Measurements from ENCODE around the gene CRY2. TPM values are rescaled to one million over a fixed set of nuclear protein-coding genes. Genes with fewer than 3 reads are reported as not detected.

CRY2 gene
- total and polyA plus RNA-seq, 12 donors, result 14.7 to 57.4 (median 28.8) TPM

- H3K4me3 ChIP-seq, result no peak overlapping the region
- intact Hi-C loops (cut with DNase I), result no loop called here
- H3K9me3 ChIP-seq (replicated peaks in 1 of 3), result no peaks in the 10 kb centered on the region
- peaks cover 0 to 7% of the 10 kb centered on the region in 2 donors for H3K4me1 ChIP-seq (replicated peaks in 1 of 2)
- no peaks in the 10 kb centered on the region for H3K27me3 ChIP-seq
- peak in 2 of 7 donors; percentile 20 to 42 for DNase-seq
- WGBS, 4 donors, result 78 to 84% (median 80%) methylated on average over 4 to 10 of the region's 10 CpGs
- no peak overlapping the region for H3K27ac ChIP-seq
- TF ChIP-seq CTCF (IDR thresholded peaks at IDR 0.05), result no peak
- no peak for TF ChIP-seq POLR2A (IDR thresholded peaks at IDR 0.05)
- peaks cover 0 to 21% of the 10 kb centered on the region in 2 donors for H3K36me3 ChIP-seq (replicated peaks in 1 of 2)
Observed at GRCh38 chr11:45929486-45930030, 82.3 kb downstream of the CRY2 start.

GRCh38 chr11:45930031-45930794, 82.9 kb downstream of the CRY2 start:
- Histone ChIP-seq H3K9me3 (replicated peaks in 1 of 3) (no peaks in the 10 kb centered on the region), H3K27me3 (no peaks in the 10 kb centered on the region), H3K4me3 (no peak overlapping the region), H3K36me3 (replicated peaks in 1 of 2) (peaks cover 0 to 28% of the 10 kb centered on the region in 2 donors), H3K4me1 (replicated peaks in 1 of 2) (peaks cover 0 to 7% of the 10 kb centered on the region in 2 donors), H3K27ac (peak overlapping the region in 1 of 5 donors; percentile 77)
- peak in 4 of 7 donors; percentile 20 to 66 (median 28) for DNase-seq
- intact Hi-C loops (cut with DNase I), result no loop called here
- no peak for TF ChIP-seq CTCF (IDR thresholded peaks at IDR 0.05)
- no peak for TF ChIP-seq POLR2A (IDR thresholded peaks at IDR 0.05)
- 67 to 85% (median 77%) methylated on average over 10 to 14 of the region's 14 CpGs for WGBS, 4 donors

- WGBS, 4 donors, result 62 to 83% (median 82%) methylated on average over 8 of the region's 8 CpGs
- H3K36me3 ChIP-seq (replicated peaks in 1 of 2), result peaks cover 0 to 36% of the 10 kb centered on the region in 2 donors
- DNase-seq, result peak in 1 of 7 donors; percentile 21
Observed at GRCh38 chr11:45930951-45931570, 83.8 kb downstream of the CRY2 start.

More at GRCh38 chr11:45930951-45931570, 83.8 kb downstream of the CRY2 start:
- H3K27me3 ChIP-seq, result no peaks in the 10 kb centered on the region
- intact Hi-C loops (cut with DNase I), result no loop called here
- TF ChIP-seq CTCF (IDR thresholded peaks at IDR 0.05) (no peak), POLR2A (IDR thresholded peaks at IDR 0.05) (no peak)
- no peaks in the 10 kb centered on the region for H3K9me3 ChIP-seq (replicated peaks in 1 of 3)
- H3K27ac ChIP-seq, result peak overlapping the region in 2 of 5 donors; percentile 3 to 77
- peaks cover 0 to 7% of the 10 kb centered on the region in 2 donors for H3K4me1 ChIP-seq (replicated peaks in 1 of 2)
- H3K4me3 ChIP-seq, result no peak overlapping the region
